Mesenchymal stem cell (in vitro differentiated cells and primary cell): ENCODE results near the gene KIF1B.
A peak's percentile ranks its signal among the peaks of the same experiment; 100 is the strongest.

Experiments used
- DNase-seq: peaks from one replicate; pipeline ENCODE4 v3.0.0-alpha.2; 2013
- H2AFZ ChIP-seq: one replicate; pipeline ENCODE4 v1.6.1; 2013; ENCODE audit warnings: low read depth, mild to moderate bottlenecking, control low read depth, inconsistent platforms, low read length, moderate library complexity
- H2AK5ac ChIP-seq: 2 replicates; pipeline ENCODE4 v1.6.1; 2013; ENCODE audit warnings: low read length, moderate library complexity, mild to moderate bottlenecking, inconsistent platforms; ENCODE audit not compliant: severe bottlenecking
- H2BK120ac ChIP-seq: one replicate; pipeline ENCODE4 v1.6.1; 2013; ENCODE audit warnings: low read depth, mild to moderate bottlenecking, inconsistent platforms, low read length, moderate library complexity
- H2BK12ac ChIP-seq, 2 experiments: one replicate each; pipeline ENCODE4 v1.6.1; 2013; ENCODE audit warnings: inconsistent platforms in 2 of 2, low read length in 2 of 2, mild to moderate bottlenecking in 2 of 2, moderate library complexity in 2 of 2, control low read depth in 1 of 2
- H2BK15ac ChIP-seq: one replicate; pipeline ENCODE4 v1.6.1; 2013; ENCODE audit warnings: mild to moderate bottlenecking, low read depth, inconsistent platforms; ENCODE audit not compliant: poor library complexity, severe bottlenecking
- H2BK5ac ChIP-seq: 2 replicates; pipeline ENCODE4 v1.6.1; 2013; ENCODE audit warnings: low read depth, mild to moderate bottlenecking, low read length, control low read depth, inconsistent platforms; ENCODE audit not compliant: poor library complexity, severe bottlenecking
- H3K14ac ChIP-seq, 2 experiments: one replicate each; pipeline ENCODE4 v1.6.1; 2013; ENCODE audit warnings: inconsistent platforms in 2 of 2, low read length in 2 of 2, control low read depth in 1 of 2, mild to moderate bottlenecking in 1 of 2, moderate library complexity in 1 of 2
- H3K18ac ChIP-seq, 2 experiments: one replicate each; pipeline ENCODE4 v1.6.1; 2013; ENCODE audit warnings: inconsistent platforms in 2 of 2, low read length in 2 of 2, control low read depth in 1 of 2, low read depth in 1 of 2, mild to moderate bottlenecking in 1 of 2
- H3K23ac ChIP-seq, 2 experiments: one replicate each; pipeline ENCODE4 v1.6.1; 2013; ENCODE audit warnings: inconsistent platforms in 2 of 2, low read length in 2 of 2, mild to moderate bottlenecking in 2 of 2, moderate library complexity in 2 of 2, control low read depth in 1 of 2
- H3K27ac ChIP-seq: 2 replicates; pipeline ENCODE4 v1.5.1; 2013; ENCODE audit warnings: mild to moderate bottlenecking, moderate library complexity, low read length, control low read depth, inconsistent platforms; ENCODE audit not compliant: poor library complexity, severe bottlenecking
- H3K27me3 ChIP-seq, 2 experiments: 2 replicates each; pipeline versions ENCODE4 v1.6.1 to v1.7.0; 2013; ENCODE audit warnings: low read length in 2 of 2, mild to moderate bottlenecking in 2 of 2, moderate library complexity in 2 of 2, control low read depth in 1 of 2, inconsistent platforms in 1 of 2; ENCODE audit not compliant: control insufficient read depth in 1 of 2, insufficient read depth in 1 of 2
- H3K36me3 ChIP-seq, 2 experiments: 2 replicates each; pipeline versions ENCODE4 v1.6.1 to v1.7.0; 2013; ENCODE audit warnings: low read length in 2 of 2, control low read depth in 1 of 2, inconsistent platforms in 1 of 2, low read depth in 1 of 2, mild to moderate bottlenecking in 1 of 2; ENCODE audit not compliant: insufficient read depth in 2 of 2, control insufficient read depth in 1 of 2
- H3K4ac ChIP-seq, 2 experiments: one replicate each; pipeline ENCODE4 v1.6.1; 2013; ENCODE audit warnings: inconsistent platforms in 2 of 2, low read length in 2 of 2, mild to moderate bottlenecking in 2 of 2, moderate library complexity in 2 of 2, control low read depth in 1 of 2, low read depth in 1 of 2
- H3K4me1 ChIP-seq: 2 replicates; pipeline ENCODE4 v1.6.1; 2013; ENCODE audit warnings: low read depth, low read length, control low read depth; ENCODE audit not compliant: control insufficient read depth, insufficient read depth
- H3K4me2 ChIP-seq: 2 replicates; pipeline ENCODE4 v1.6.1; 2013; ENCODE audit warnings: low read length, mild to moderate bottlenecking, inconsistent platforms; ENCODE audit not compliant: poor library complexity, severe bottlenecking
- H3K4me3 ChIP-seq, 2 experiments: 2 replicates each; pipeline versions ENCODE4 v1.5.1 to v1.7.0; 2013; ENCODE audit warnings: low read length in 2 of 2, mild to moderate bottlenecking in 2 of 2, control low read depth in 1 of 2, low read depth in 1 of 2; ENCODE audit not compliant: insufficient read depth in 1 of 2
- H3K79me1 ChIP-seq: replicated peaks from 2 replicates; pipeline ENCODE4 v1.6.1; 2013; ENCODE audit warnings: mild to moderate bottlenecking, control low read depth, low read length, inconsistent platforms; ENCODE audit not compliant: poor library complexity, severe bottlenecking
- H3K9ac ChIP-seq: 2 replicates; pipeline ENCODE4 v1.7.0; 2013; ENCODE audit warnings: mild to moderate bottlenecking, low read length, moderate library complexity
- H3K9me3 ChIP-seq: 2 replicates; pipeline ENCODE4 v1.7.0; 2013; ENCODE audit warnings: mild to moderate bottlenecking, low read length; ENCODE audit not compliant: control insufficient read depth
- H4K8ac ChIP-seq: one replicate; pipeline ENCODE4 v1.6.1; 2013; ENCODE audit warnings: inconsistent platforms, mild to moderate bottlenecking, low read length, moderate library complexity
- H4K91ac ChIP-seq: one replicate; pipeline ENCODE4 v1.6.1; 2013; ENCODE audit warnings: mild to moderate bottlenecking, low read length, inconsistent platforms
- WGBS: methylation state at CpG from one replicate; pipeline ENCODE4 v1.1.7; 2013; ENCODE audit warnings: mixed read lengths; 5-methylcytosine and 5-hydroxymethylcytosine counted together

Gene KIF1B

GRCh38 chr1:10272274-10272673, 61.9 kb downstream of the KIF1B start:
- H3K14ac ChIP-seq, result no peak overlapping the region
- no peak overlapping the region for H2AK5ac ChIP-seq
- no peaks in the 10 kb centered on the region for H3K9me3 ChIP-seq
- no peak overlapping the region for H2BK12ac ChIP-seq
- no peaks in the 10 kb centered on the region for H3K4me1 ChIP-seq
- peaks cover 13 to 71% of the 10 kb centered on the region in 2 experiments for H3K36me3 ChIP-seq
- H2BK5ac ChIP-seq, result no peak overlapping the region
- no peak overlapping the region for H3K4me2 ChIP-seq
- H2BK15ac ChIP-seq, result no peak overlapping the region
- peaks cover 4% of the 10 kb centered on the region for H3K79me1 ChIP-seq
- H4K8ac ChIP-seq, result no peak overlapping the region
- H3K9ac ChIP-seq, result no peak overlapping the region
- no peak overlapping the region for H3K23ac ChIP-seq
- H3K18ac ChIP-seq, result no peak overlapping the region
- H2AFZ ChIP-seq, result no peak overlapping the region
- DNase-seq, result no peak
- no peak overlapping the region for H3K27ac ChIP-seq
- no peak overlapping the region for H3K4me3 ChIP-seq
- H3K4ac ChIP-seq, result no peak overlapping the region
- 100% methylated on average over 1 of the region's 1 CpG for WGBS
- H3K27me3 ChIP-seq, result no peaks in the 10 kb centered on the region
- H2BK120ac ChIP-seq, result no peak overlapping the region
- H4K91ac ChIP-seq, result no peak overlapping the region

GRCh38 chr1:10278880-10279279, 68.5 kb downstream of the KIF1B start:
- H3K18ac ChIP-seq, result no peak overlapping the region
- H4K8ac ChIP-seq, result no peak overlapping the region
- no peak overlapping the region for H3K4ac ChIP-seq
- H2BK12ac ChIP-seq, result no peak overlapping the region
- no peak for DNase-seq
- no peaks in the 10 kb centered on the region for H3K9me3 ChIP-seq
- peaks cover 14 to 72% of the 10 kb centered on the region in 2 experiments for H3K36me3 ChIP-seq
- no peak overlapping the region for H4K91ac ChIP-seq
- H3K4me1 ChIP-seq, result peaks cover 6% of the 10 kb centered on the region
- no peak overlapping the region for H3K4me3 ChIP-seq
- no peak overlapping the region for H2AFZ ChIP-seq
- no peak overlapping the region for H3K14ac ChIP-seq
- H2BK15ac ChIP-seq, result no peak overlapping the region
- H3K79me1 ChIP-seq, result peaks cover 8% of the 10 kb centered on the region
- H3K23ac ChIP-seq, result no peak overlapping the region
- H2BK5ac ChIP-seq, result no peak overlapping the region
- H3K4me2 ChIP-seq, result no peak overlapping the region
- no peak overlapping the region for H2BK120ac ChIP-seq
- peak overlapping the region; percentile 44 for H3K9ac ChIP-seq
- WGBS, result 100% methylated on average over 3 of the region's 5 CpGs
- no peaks in the 10 kb centered on the region for H3K27me3 ChIP-seq
- H2AK5ac ChIP-seq, result no peak overlapping the region
- no peak overlapping the region for H3K27ac ChIP-seq

GRCh38 chr1:10280439-10281350, 70.3 kb downstream of the KIF1B start:
- WGBS, result 95% methylated on average over 3 of the region's 3 CpGs
- no peak overlapping the region for H4K91ac ChIP-seq
- no peak overlapping the region for H3K14ac ChIP-seq
- H4K8ac ChIP-seq, result no peak overlapping the region
- no peaks in the 10 kb centered on the region for H3K9me3 ChIP-seq
- peaks cover 18 to 75% of the 10 kb centered on the region in 2 experiments for H3K36me3 ChIP-seq
- peak overlapping the region in 1 of 2 experiments; percentile 64 for H3K4me3 ChIP-seq
- no peak overlapping the region for H2BK15ac ChIP-seq
- no peak overlapping the region for H3K23ac ChIP-seq
- DNase-seq, result peak; percentile 4
- no peak overlapping the region for H2AK5ac ChIP-seq
- no peak overlapping the region for H2BK120ac ChIP-seq
- no peaks in the 10 kb centered on the region for H3K27me3 ChIP-seq
- peaks cover 6% of the 10 kb centered on the region for H3K4me1 ChIP-seq
- no peak overlapping the region for H2BK12ac ChIP-seq
- H3K9ac ChIP-seq, result peak overlapping the region; percentile 65
- H2BK5ac ChIP-seq, result no peak overlapping the region
- H3K4me2 ChIP-seq, result no peak overlapping the region
- no peak overlapping the region for H2AFZ ChIP-seq
- no peak overlapping the region for H3K27ac ChIP-seq
- H3K18ac ChIP-seq, result no peak overlapping the region
- H3K4ac ChIP-seq, result no peak overlapping the region
- H3K79me1 ChIP-seq, result peaks cover 9% of the 10 kb centered on the region

GRCh38 chr1:10283318-10283984, 73.1 kb downstream of the KIF1B start:
- Histone ChIP-seq H3K27me3 (no peaks in the 10 kb centered on the region), H3K4me2 (no peak overlapping the region), H3K4me1 (peaks cover 13% of the 10 kb centered on the region), H2BK12ac (no peak overlapping the region), H3K27ac (no peak overlapping the region), H4K91ac (no peak overlapping the region), H3K4ac (no peak overlapping the region), H2AK5ac (no peak overlapping the region), H3K9me3 (no peaks in the 10 kb centered on the region), H3K4me3 (no peak overlapping the region), H3K18ac (no peak overlapping the region), H3K9ac (no peak overlapping the region), H2AFZ (no peak overlapping the region), H3K23ac (no peak overlapping the region), H3K14ac (no peak overlapping the region), H4K8ac (no peak overlapping the region), H2BK15ac (no peak overlapping the region), H3K79me1 (peaks cover 9% of the 10 kb centered on the region), H2BK5ac (no peak overlapping the region), H2BK120ac (no peak overlapping the region), H3K36me3 (peaks cover 9 to 74% of the 10 kb centered on the region in 2 experiments)
- 96% methylated on average over 2 of the region's 3 CpGs for WGBS
- no peak for DNase-seq
